ENCODE results near the gene FAM171A2. TPM values are rescaled to one million over a fixed set of nuclear protein-coding genes. Genes with fewer than 3 reads are reported as not detected.

The FAM171A2 gene
- total and polyA plus RNA-seq, 4 donors = 0.08 to 1.1 (median 0.18) TPM; not detected in 1

- WGBS = 93% methylated on average over 36 of the region's 36 CpGs
- H3K4me3 ChIP-seq (ENCODE audit: low read depth in 1 of 3, low read length in 3 of 3) = no peak overlapping the region
Measured at GRCh38 chr17:44351961-44352827, 11.5 kb downstream of the FAM171A2 start.

GRCh38 chr17:44351464-44351863 is 12.2 kb downstream of the FAM171A2 start:
- no peak for TF ChIP-seq EGR1 (IDR thresholded peaks at IDR 0.05; ENCODE audit: low read depth in 2 of 2)
- Histone ChIP-seq H3K27ac (ENCODE audit: low read depth in 1 of 2, low read length in 2 of 2) (no peak overlapping the region), H3K4me1 (ENCODE audit: control insufficient read depth in 4 of 4, insufficient read depth in 4 of 4, low read length in 3 of 4) (peaks cover 0 to 5% (median 0%) of the 10 kb centered on the region in 4 donors), H3K27me3 (ENCODE audit: control insufficient read depth in 4 of 4, insufficient read depth in 4 of 4, low read length in 3 of 4) (no peaks in the 10 kb centered on the region), H3K9me3 (ENCODE audit: control insufficient read depth in 4 of 4, low read length in 3 of 4) (no peaks in the 10 kb centered on the region), H3K9ac (ENCODE audit: low read depth in 1 of 2, low read length in 2 of 2) (no peak overlapping the region), H3K4me3 (ENCODE audit: low read depth in 1 of 3, low read length in 3 of 3) (no peak overlapping the region), H3K36me3 (ENCODE audit: control insufficient read depth in 4 of 4, insufficient read depth in 3 of 4, low read depth in 1 of 4, low read length in 3 of 4) (peaks cover 4 to 32% (median 15%) of the 10 kb centered on the region in 4 donors)
- DNase-seq (ENCODE audit: low spot score) = no peak
- 94% methylated on average over 8 of the region's 8 CpGs for WGBS

More at GRCh38 chr17:44351961-44352827, 11.5 kb downstream of the FAM171A2 start:
- Histone ChIP-seq H3K27me3 (ENCODE audit: control insufficient read depth in 4 of 4, insufficient read depth in 4 of 4, low read length in 3 of 4) (no peaks in the 10 kb centered on the region), H3K4me1 (ENCODE audit: control insufficient read depth in 4 of 4, insufficient read depth in 4 of 4, low read length in 3 of 4) (peaks cover 0 to 5% (median 0%) of the 10 kb centered on the region in 4 donors), H3K9ac (ENCODE audit: low read depth in 1 of 2, low read length in 2 of 2) (no peak overlapping the region), H3K9me3 (ENCODE audit: control insufficient read depth in 4 of 4, low read length in 3 of 4) (no peaks in the 10 kb centered on the region), H3K36me3 (ENCODE audit: control insufficient read depth in 4 of 4, insufficient read depth in 3 of 4, low read depth in 1 of 4, low read length in 3 of 4) (peaks cover 4 to 32% (median 15%) of the 10 kb centered on the region in 4 donors), H3K27ac (ENCODE audit: low read depth in 1 of 2, low read length in 2 of 2) (no peak overlapping the region)
- TF ChIP-seq CTCF (IDR thresholded peaks at IDR 0.05; ENCODE audit: low read depth, low read length, missing input control) = no peak
- TF ChIP-seq FOXA1 (IDR thresholded peaks at IDR 0.05) = no peak
- no peak for TF ChIP-seq RAD21 (IDR thresholded peaks at IDR 0.05)
- TF ChIP-seq SP1 (IDR thresholded peaks at IDR 0.05) = no peak
- TF ChIP-seq NR2F2 (IDR thresholded peaks at IDR 0.05) = no peak
- TF ChIP-seq, protein P1, sequence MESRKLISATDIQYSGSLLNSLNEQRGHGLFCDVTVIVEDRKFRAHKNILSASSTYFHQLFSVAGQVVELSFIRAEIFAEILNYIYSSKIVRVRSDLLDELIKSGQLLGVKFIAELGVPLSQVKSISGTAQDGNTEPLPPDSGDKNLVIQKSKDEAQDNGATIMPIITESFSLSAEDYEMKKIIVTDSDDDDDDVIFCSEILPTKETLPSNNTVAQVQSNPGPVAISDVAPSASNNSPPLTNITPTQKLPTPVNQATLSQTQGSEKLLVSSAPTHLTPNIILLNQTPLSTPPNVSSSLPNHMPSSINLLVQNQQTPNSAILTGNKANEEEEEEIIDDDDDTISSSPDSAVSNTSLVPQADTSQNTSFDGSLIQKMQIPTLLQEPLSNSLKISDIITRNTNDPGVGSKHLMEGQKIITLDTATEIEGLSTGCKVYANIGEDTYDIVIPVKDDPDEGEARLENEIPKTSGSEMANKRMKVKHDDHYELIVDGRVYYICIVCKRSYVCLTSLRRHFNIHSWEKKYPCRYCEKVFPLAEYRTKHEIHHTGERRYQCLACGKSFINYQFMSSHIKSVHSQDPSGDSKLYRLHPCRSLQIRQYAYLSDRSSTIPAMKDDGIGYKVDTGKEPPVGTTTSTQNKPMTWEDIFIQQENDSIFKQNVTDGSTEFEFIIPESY (IDR thresholded peaks at IDR 0.05) = no peak
- TF ChIP-seq RXRA (IDR thresholded peaks at IDR 0.05) = no peak
- TF ChIP-seq MAX (IDR thresholded peaks at IDR 0.05) = no peak
- TF ChIP-seq HNF4G (IDR thresholded peaks at IDR 0.05) = no peak
- no peak for TF ChIP-seq EGR1 (IDR thresholded peaks at IDR 0.05; ENCODE audit: low read depth in 2 of 2)
- no peak for TF ChIP-seq HNF4A (conservative IDR thresholded peaks at IDR 0.05)
- TF ChIP-seq JUND (IDR thresholded peaks at IDR 0.05) = no peak
- TF ChIP-seq GABPA (IDR thresholded peaks at IDR 0.05 in 1 of 2, conservative IDR thresholded peaks at IDR 0.05 in 1 of 2) = no peak
- DNase-seq (ENCODE audit: low spot score) = no peak
